ENCODE results near the gene SPTA1.

- TF ChIP-seq CTCF (IDR thresholded peaks at IDR 0.05; ENCODE audit: insufficient read depth, low read depth, low read length) (no peak), EZH2 (IDR thresholded peaks at IDR 0.05; ENCODE audit: insufficient read depth, low read length) (no peak)
Measured at GRCh38 chr1:158563853-158564252, 122.7 kb downstream of the SPTA1 start.

Data from astrocyte (in vitro differentiated cells and primary cell).